Large intestine (tissue), 12 donors: Measurements from ENCODE around the gene LRRC8E. TPM values are rescaled to one million over a fixed set of nuclear protein-coding genes. Genes with fewer than 3 reads are reported as not detected.

Experiments used
- DNase-seq, 2 donors: peaks; one replicate each; pipeline versions ENCODE4 v3.0.0 to v3.0.0-alpha.2; 2013
- H3K27ac ChIP-seq: one replicate; pipeline ENCODE4 v1.5.1; 2013; ENCODE audit warnings: low read length
- H3K27me3 ChIP-seq: 2 replicates; pipeline ENCODE4 v1.6.1; 2013; ENCODE audit warnings: low read length; ENCODE audit not compliant: control insufficient read depth, insufficient read depth
- H3K36me3 ChIP-seq: 2 replicates; pipeline ENCODE4 v1.6.1; 2013; ENCODE audit warnings: low read length; ENCODE audit not compliant: control insufficient read depth, insufficient read depth
- H3K4me1 ChIP-seq: one replicate; pipeline ENCODE4 v1.6.1; 2013; ENCODE audit warnings: low read length; ENCODE audit not compliant: control insufficient read depth, insufficient read depth
- H3K4me3 ChIP-seq: one replicate; pipeline ENCODE4 v1.5.1; 2013; ENCODE audit warnings: low read length
- H3K9me3 ChIP-seq: one replicate; pipeline ENCODE4 v1.6.1; 2013; ENCODE audit warnings: mild to moderate bottlenecking, low read depth, low read length, moderate library complexity; ENCODE audit not compliant: control insufficient read depth
- WGBS: methylation state at CpG from one replicate; pipeline ENCODE4 v1.1.5; 2013; ENCODE audit warnings: low lambda C conversion rate; ENCODE audit not compliant: insufficient coverage; 5-methylcytosine and 5-hydroxymethylcytosine counted together
- long read RNA-seq, 11 donors: transcript quantifications; one replicate each; lab custom pipeline, GENCODE V29; 2026
- polyA plus RNA-seq: library from polyadenylated mRNA; unstranded; fragments of 120-200 nt; gene quantifications from one replicate; pipeline ENCODE4 v1.2.1, GENCODE V29; 2013

Gene LRRC8E
- 0.31 TPM for polyA plus RNA-seq
- long read RNA-seq, donor 1: 0 reads
- long read RNA-seq, donor 2: 0 reads
- long read RNA-seq, donor 3: 0 reads
- long read RNA-seq, donor 4: 0 reads
- long read RNA-seq, donor 5: 0 reads
- long read RNA-seq, donor 6: 0 reads
- long read RNA-seq, donor 7: 0 reads
- long read RNA-seq, donor 8, partial matches to known transcripts: 0 of 1 reads
- long read RNA-seq, donor 8, other reads (novel, unspliced or antisense): 0 of 1 reads
- long read RNA-seq, donor 9: 0 reads
- long read RNA-seq, donor 10: 0 reads
- long read RNA-seq, donor 11, partial matches to known transcripts: 0 of 1 reads
- long read RNA-seq, donor 11, other reads (novel, unspliced or antisense): 0 of 1 reads

GRCh38 chr19:7888145-7888825 lies at the start of gene LRRC8E:
Gene LRRC8E (plus strand): TSS chr19:7888510. CDS start chr19:7895604, 7,094 bp downstream.
- peaks cover 13% of the 10 kb centered on the region for H3K4me1 ChIP-seq
- no peaks in the 10 kb centered on the region for H3K36me3 ChIP-seq
- WGBS: no CpG with 5 or more reads among the region's 53 CpGs
- H3K9me3 ChIP-seq: no peaks in the 10 kb centered on the region
- H3K4me3 ChIP-seq: peak within 1 kb of the TSS; percentile 45
- DNase-seq: peak in 1 of 2 donors; percentile 69
- no peak within 1 kb of the TSS for H3K27ac ChIP-seq
- peaks cover 19% of the 10 kb centered on the region for H3K27me3 ChIP-seq

DNA sequence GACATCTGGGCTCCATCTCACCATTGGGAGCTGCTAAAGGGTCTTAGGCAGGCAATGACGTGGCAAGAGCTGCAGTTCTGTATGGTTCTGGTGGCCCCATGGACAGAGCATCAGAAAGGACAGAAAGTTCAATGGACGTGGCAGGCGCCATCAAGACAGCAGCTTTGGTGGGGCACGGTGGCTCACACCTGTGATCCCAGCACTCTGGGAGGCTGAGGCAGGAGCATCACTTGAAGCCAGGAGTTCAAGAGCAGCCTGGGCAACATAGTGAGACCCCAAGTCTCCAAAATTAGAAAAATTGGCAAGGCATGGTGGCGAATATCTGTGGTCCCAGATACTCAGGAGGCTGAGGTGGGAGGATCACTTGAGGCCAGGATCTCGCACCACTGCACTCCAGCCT lies 48.8 kb upstream of the LRRC8E start:
- Histone ChIP-seq H3K9me3 (peaks cover 7% of the 10 kb centered on the region), H3K27me3 (no peaks in the 10 kb centered on the region), H3K27ac (no peak overlapping the region), H3K4me1 (peaks cover 5% of the 10 kb centered on the region), H3K36me3 (no peaks in the 10 kb centered on the region), H3K4me3 (no peak overlapping the region)
- WGBS: no CpG with 5 or more reads among the region's 6 CpGs
- DNase-seq: no peak

DNA sequence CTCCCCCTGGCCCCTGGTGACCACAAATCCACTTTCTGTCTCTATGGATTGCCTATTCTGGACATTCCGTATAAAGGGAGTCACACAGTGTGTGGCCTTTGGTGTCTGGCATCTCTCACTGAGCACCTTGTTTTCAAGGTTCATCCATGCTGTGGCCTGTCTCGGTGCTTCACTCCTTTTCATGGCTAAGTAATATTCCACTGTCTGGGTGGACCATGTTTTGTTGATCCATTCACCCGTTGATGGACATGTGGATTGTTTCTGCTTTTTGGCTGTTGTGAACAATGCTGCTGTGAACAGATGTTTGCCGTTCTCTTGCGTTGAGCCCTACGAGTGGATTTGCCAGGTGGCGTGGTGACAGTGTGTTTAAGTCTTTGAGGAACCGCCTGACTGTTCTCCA lies 47.7 kb upstream of the LRRC8E start:
- H3K27me3 ChIP-seq: no peaks in the 10 kb centered on the region
- H3K4me3 ChIP-seq: no peak overlapping the region
- peaks cover 7% of the 10 kb centered on the region for H3K9me3 ChIP-seq
- no peaks in the 10 kb centered on the region for H3K36me3 ChIP-seq
- no CpG with 5 or more reads among the region's 8 CpGs for WGBS
- peaks cover 13% of the 10 kb centered on the region for H3K4me1 ChIP-seq
- DNase-seq: no peak
- H3K27ac ChIP-seq: no peak overlapping the region

DNA sequence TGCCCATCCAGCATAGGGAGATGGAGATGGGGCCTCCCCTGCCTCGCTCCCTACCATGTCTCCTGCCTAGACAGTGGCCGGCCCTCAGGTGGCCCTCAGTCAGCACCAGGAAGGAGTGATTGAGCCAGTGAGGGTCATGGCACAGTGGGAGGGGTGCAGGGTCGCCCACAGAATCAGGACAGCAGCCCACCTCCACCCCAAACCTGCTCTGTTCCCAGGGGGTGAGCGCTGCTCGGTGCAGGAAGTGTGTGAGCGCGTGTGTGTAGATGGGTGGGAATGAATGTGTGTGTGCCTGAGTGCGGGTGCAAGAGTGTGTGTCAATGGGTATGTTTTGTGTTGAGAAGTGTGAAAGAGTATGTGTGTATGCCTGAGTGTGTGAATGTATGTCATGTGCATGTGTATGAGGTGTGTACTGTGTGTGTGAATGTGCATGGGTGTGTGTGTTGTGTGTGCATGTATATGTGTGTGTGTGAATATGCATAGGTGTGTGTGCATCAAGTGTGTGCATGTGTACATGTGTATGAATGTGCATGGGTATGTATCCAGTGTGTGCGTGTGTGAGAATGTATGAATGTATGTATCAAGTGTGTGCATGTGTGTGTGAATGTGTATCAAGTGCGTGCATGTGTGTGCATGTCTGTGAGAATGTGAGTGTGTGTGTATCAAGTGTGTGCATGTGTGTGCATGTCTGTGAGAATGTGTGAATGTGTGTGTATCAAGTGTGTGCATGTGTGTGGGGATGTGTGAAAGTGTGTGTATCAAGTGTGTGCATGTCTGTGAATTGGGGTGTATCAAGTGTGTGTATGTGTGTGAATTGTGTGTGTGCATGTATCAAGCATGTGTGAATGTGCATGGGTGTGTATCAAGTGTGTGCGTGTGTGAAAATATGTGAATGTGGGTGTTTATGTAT lies 46.3 kb upstream of the LRRC8E start:
- no peak for DNase-seq
- H3K27me3 ChIP-seq: no peaks in the 10 kb centered on the region
- no CpG with 5 or more reads among the region's 11 CpGs for WGBS
- H3K4me1 ChIP-seq: peaks cover 13% of the 10 kb centered on the region
- H3K36me3 ChIP-seq: no peaks in the 10 kb centered on the region
- no peak overlapping the region for H3K4me3 ChIP-seq
- no peak overlapping the region for H3K27ac ChIP-seq
- H3K9me3 ChIP-seq: peaks cover 7% of the 10 kb centered on the region

GRCh38 chr19:7842661-7843294 lies 45.5 kb upstream of the LRRC8E start:
- Histone ChIP-seq H3K4me3 (no peak overlapping the region), H3K27me3 (no peaks in the 10 kb centered on the region), H3K27ac (no peak overlapping the region), H3K36me3 (no peaks in the 10 kb centered on the region), H3K4me1 (peaks cover 13% of the 10 kb centered on the region), H3K9me3 (peaks cover 7% of the 10 kb centered on the region)
- DNase-seq: no peak
- WGBS: 100% methylated on average over 3 of the region's 12 CpGs

- Histone ChIP-seq H3K4me1 (peaks cover 13% of the 10 kb centered on the region), H3K36me3 (no peaks in the 10 kb centered on the region), H3K27me3 (no peaks in the 10 kb centered on the region), H3K27ac (peak overlapping the region; percentile 23), H3K9me3 (peaks cover 7% of the 10 kb centered on the region), H3K4me3 (no peak overlapping the region)
- no peak for DNase-seq
- WGBS: 80% methylated on average over 1 of the region's 6 CpGs
These were observed 44.8 kb upstream of the LRRC8E start for GRCh38 chr19:7843521-7843920.

DNA sequence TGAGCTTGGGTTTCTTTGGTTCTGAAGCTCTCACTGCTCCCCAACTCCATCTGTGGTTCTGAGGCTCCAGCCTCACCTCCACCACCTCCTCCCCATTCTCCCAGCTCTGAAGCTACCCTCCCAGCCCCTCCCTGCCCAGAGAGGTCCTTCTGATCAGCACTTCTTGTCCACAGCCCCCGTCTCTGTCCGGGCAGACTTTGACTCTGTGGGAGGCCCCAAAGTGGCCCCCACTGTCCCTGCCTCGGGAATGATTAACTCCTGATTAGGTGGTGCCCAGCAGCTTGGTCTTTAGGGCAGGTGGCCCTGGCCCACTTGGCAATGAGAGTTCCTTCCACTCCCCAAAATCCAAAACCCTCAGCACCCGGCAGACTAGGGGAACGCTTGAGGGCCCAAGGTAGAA lies 43.9 kb upstream of the LRRC8E start:
- H3K27me3 ChIP-seq: no peaks in the 10 kb centered on the region
- peak; percentile 65 to 68 for DNase-seq
- H3K4me3 ChIP-seq: peak overlapping the region; percentile 4
- peaks cover 13% of the 10 kb centered on the region for H3K4me1 ChIP-seq
- peak overlapping the region; percentile 2 for H3K27ac ChIP-seq
- no peaks in the 10 kb centered on the region for H3K36me3 ChIP-seq
- peaks cover 7% of the 10 kb centered on the region for H3K9me3 ChIP-seq
- WGBS: no CpG with 5 or more reads among the region's 5 CpGs

- Histone ChIP-seq H3K27me3 (no peaks in the 10 kb centered on the region), H3K4me3 (no peak overlapping the region), H3K36me3 (no peaks in the 10 kb centered on the region), H3K4me1 (peaks cover 13% of the 10 kb centered on the region), H3K27ac (peak overlapping the region; percentile 2), H3K9me3 (peaks cover 7% of the 10 kb centered on the region)
- no peak for DNase-seq
- WGBS: no CpG with 5 or more reads among the region's 10 CpGs
These were observed 43.4 kb upstream of the LRRC8E start for GRCh38 chr19:7844951-7845350.

DNA sequence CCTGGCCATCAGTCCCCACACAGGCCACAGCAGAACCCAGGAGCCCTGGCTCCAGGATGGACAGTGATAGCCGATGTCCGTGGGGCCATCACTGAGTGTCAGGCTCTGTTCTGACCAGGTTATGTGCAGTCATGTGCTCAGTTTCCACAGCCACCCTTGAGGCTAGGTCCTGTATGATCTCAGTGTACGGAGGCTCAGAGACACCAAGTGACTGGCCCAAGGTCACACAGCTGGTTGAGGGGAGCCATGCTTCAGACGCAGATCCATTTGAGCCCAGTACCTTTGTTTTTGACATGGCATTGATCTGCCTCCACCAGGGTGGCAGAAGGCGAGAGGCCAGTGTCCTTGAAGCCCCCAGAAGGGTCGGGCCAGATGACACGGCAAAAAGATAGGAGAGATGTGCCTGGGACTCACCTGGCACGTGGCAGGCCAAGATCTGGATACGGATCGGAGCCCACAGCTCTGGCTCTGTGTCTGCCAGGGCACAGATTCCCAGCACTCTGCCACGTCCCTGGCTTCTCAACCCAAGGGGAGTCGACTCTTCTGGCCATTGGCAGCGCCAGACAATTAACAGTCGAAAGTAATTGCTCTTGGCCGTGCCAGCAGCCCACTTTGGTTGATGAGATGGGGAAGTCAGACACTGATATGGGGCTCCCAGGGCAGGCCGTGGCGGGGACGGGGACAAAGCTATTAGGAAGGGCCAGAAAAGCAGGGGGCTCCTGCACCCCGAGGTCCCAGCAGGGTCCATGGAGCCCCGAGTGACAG lies 42.7 kb upstream of the LRRC8E start:
- Histone ChIP-seq H3K27me3 (no peaks in the 10 kb centered on the region), H3K4me1 (peaks cover 13% of the 10 kb centered on the region), H3K4me3 (no peak overlapping the region), H3K9me3 (peaks cover 7% of the 10 kb centered on the region), H3K36me3 (no peaks in the 10 kb centered on the region), H3K27ac (no peak overlapping the region)
- DNase-seq: no peak
- no CpG with 5 or more reads among the region's 20 CpGs for WGBS
